Stimulated activated CD4-positive, alpha-beta T cell treated with anti-CD3 and anti-CD28 coated beads, Interleukin-4, amount 100 ng/mL, for 24 hours (primary cell): ENCODE results near the gene KIAA0513.

Experiments used
- DNase-seq: peaks from one replicate; pipeline ENCODE4 v3.0.0-alpha.2; 2020

Gene KIAA0513

GRCh38 chr16:85005285-85006069 is 22.1 kb upstream of the KIAA0513 start:
- no peak for DNase-seq

- DNase-seq: no peak
Measured at GRCh38 chr16:85006639-85007038, 21.0 kb upstream of the KIAA0513 start.

- DNase-seq: no peak
Measured at GRCh38 chr16:85007496-85008214, 19.9 kb upstream of the KIAA0513 start.

GRCh38 chr16:85008271-85008670 is 19.3 kb upstream of the KIAA0513 start:
- DNase-seq: no peak

- no peak for DNase-seq
Measured at GRCh38 chr16:85010446-85010930, 17.1 kb upstream of the KIAA0513 start.

GRCh38 chr16:85010931-85011845 is 16.4 kb upstream of the KIAA0513 start, which contains the start of gene ZDHHC7:
Gene ZDHHC7 (minus strand): TSS chr16:85011535. CDS start chr16:84990618, 20,917 bp downstream.
- peak; percentile 87 for DNase-seq

- no peak for DNase-seq
Measured at GRCh38 chr16:85011846-85012284, 15.7 kb upstream of the KIAA0513 start.

GRCh38 chr16:85014311-85014710 is 13.3 kb upstream of the KIAA0513 start:
- no peak for DNase-seq

GRCh38 chr16:85015481-85016187 is 12.0 kb upstream of the KIAA0513 start:
- DNase-seq: no peak

- peak; percentile 17 for DNase-seq
Measured at GRCh38 chr16:85017151-85017550, 10.4 kb upstream of the KIAA0513 start.

GRCh38 chr16:85017633-85018032 is 10.0 kb upstream of the KIAA0513 start:
- DNase-seq: no peak

- no peak for DNase-seq
Measured at GRCh38 chr16:85018529-85019236, 8.9 kb upstream of the KIAA0513 start.

- DNase-seq: no peak
Measured at GRCh38 chr16:85019659-85020245, 7.8 kb upstream of the KIAA0513 start.

- DNase-seq: no peak
Measured at GRCh38 chr16:85025781-85026653, 1.6 kb upstream of the KIAA0513 start.

GRCh38 chr16:85026703-85027102 is 892 bp upstream of the KIAA0513 start:
- no peak for DNase-seq

- DNase-seq: peak; percentile 12
Measured at GRCh38 chr16:85027958-85028684, 526 bp downstream of the KIAA0513 start.

- DNase-seq: peak; percentile 80
Measured at GRCh38 chr16:85028685-85029407, 1.3 kb downstream of the KIAA0513 start.

GRCh38 chr16:85029408-85029784 is 1.8 kb downstream of the KIAA0513 start:
- peak; percentile 76 for DNase-seq

GRCh38 chr16:85029981-85030401 is 2.4 kb downstream of the KIAA0513 start:
- no peak for DNase-seq
